Neural cell (in vitro differentiated cells): Measurements from ENCODE around the gene NT5DC3. TPM values are rescaled to one million over a fixed set of nuclear protein-coding genes. Genes with fewer than 3 reads are reported as not detected.

ENCODE experiments used
- H2AFZ ChIP-seq: fragments of 200-600, 300-800 bp; sonication (generic), shearing (Covaris generic); 2 replicates; pipeline ENCODE4 v1.6.0; 2014; ENCODE audit warnings: low read depth, mild to moderate bottlenecking, antibody characterized with exemption, low read length, moderate library complexity
- H3F3A ChIP-seq: fragments of 200-600 bp; shearing (Covaris generic); 2 replicates; pipeline ENCODE4 v1.6.1; 2016; ENCODE audit warnings: mild to moderate bottlenecking, moderate library complexity, mixed read lengths, antibody characterized with exemption, low read length; ENCODE audit not compliant: insufficient read depth, poor library complexity, severe bottlenecking
- H3K27ac ChIP-seq: fragments of 200-600, 300-800 bp; sonication (generic), shearing (Covaris generic); 2 replicates; pipeline ENCODE4 v1.5.1; 2014; ENCODE audit warnings: mild to moderate bottlenecking, low read length, moderate library complexity
- H3K27me3 ChIP-seq: fragments of 300-800, 200-600 bp; sonication (generic), shearing (Covaris generic); 2 replicates; pipeline ENCODE4 v1.6.0; 2014; ENCODE audit warnings: mild to moderate bottlenecking, low read depth, low read length, moderate library complexity; ENCODE audit not compliant: insufficient read depth
- H3K36me3 ChIP-seq: fragments of 300-800, 200-600 bp; sonication (generic), shearing (Covaris generic); 2 replicates; pipeline ENCODE4 v1.5.1; 2014; ENCODE audit warnings: mild to moderate bottlenecking, antibody characterized with exemption, low read length, moderate library complexity; ENCODE audit not compliant: insufficient read depth
- H3K4me2 ChIP-seq: fragments of 300-800, 200-600 bp; sonication (generic), shearing (Covaris generic); 2 replicates; pipeline ENCODE4 v1.6.0; 2014; ENCODE audit warnings: mild to moderate bottlenecking, low read length
- H3K4me3 ChIP-seq: fragments of 300-800, 200-600 bp; sonication (generic), shearing (Covaris generic); 2 replicates; pipeline ENCODE4 v1.5.1; 2014; ENCODE audit warnings: mild to moderate bottlenecking, low read length, moderate library complexity
- H3K79me2 ChIP-seq: fragments of 200-600 bp; shearing (Covaris generic); replicated peaks from 2 replicates; pipeline ENCODE4 v1.6.0; 2014; ENCODE audit warnings: mild to moderate bottlenecking, low read length, moderate library complexity; ENCODE audit not compliant: insufficient read depth
- H3K9ac ChIP-seq: fragments of 300-800, 200-600 bp; sonication (generic), shearing (Covaris generic); 2 replicates; pipeline ENCODE4 v1.6.1; 2016; ENCODE audit warnings: mild to moderate bottlenecking, low read length, mixed read lengths
- H3K9me2 ChIP-seq: fragments of 200-600 bp; shearing (Covaris generic); 2 replicates; pipeline ENCODE4 v1.6.1; 2016; ENCODE audit warnings: mild to moderate bottlenecking, low read length, mixed read lengths; ENCODE audit not compliant: insufficient read depth
- H3K9me3 ChIP-seq: fragments of 200-600, 300-800 bp; sonication (generic), shearing (Covaris generic); 2 replicates; pipeline ENCODE4 v1.6.1; 2016; ENCODE audit warnings: mild to moderate bottlenecking, mixed run types, low read length, moderate library complexity, mixed read lengths
- H4K20me1 ChIP-seq: fragments of 200-600 bp; shearing (Covaris generic); 2 replicates; pipeline ENCODE4 v1.6.1; 2016; ENCODE audit warnings: mild to moderate bottlenecking, mixed run types; ENCODE audit not compliant: insufficient read depth
- EP300 ChIP-seq: fragments of 450-650 bp; conservative IDR thresholded peaks from 2 replicates; pipeline ENCODE4 v1.6.1; 2014; ENCODE audit warnings: antibody characterized with exemption, mild to moderate bottlenecking, moderate library complexity; ENCODE audit not compliant: poor library complexity, severe bottlenecking
- EZH2 ChIP-seq: fragments of 200-600, 300-800 bp; shearing (Covaris generic), sonication (generic); IDR thresholded peaks from 2 replicates; pipeline ENCODE4 v1.6.1; 2014; ENCODE audit warnings: antibody characterized with exemption, low read length, borderline replicate concordance, mild to moderate bottlenecking; ENCODE audit not compliant: insufficient read depth, poor library complexity, severe bottlenecking
- MXI1 ChIP-seq: fragments of 450-650 bp; conservative IDR thresholded peaks from 2 replicates; pipeline ENCODE4 v1.6.1; 2014; ENCODE audit warnings: antibody characterized with exemption, mild to moderate bottlenecking; ENCODE audit not compliant: poor library complexity, severe bottlenecking
- POLR2AphosphoS5 ChIP-seq: IDR thresholded peaks from 2 replicates; pipeline ENCODE4 v1.6.1; 2012
- RAD21 ChIP-seq: fragments of 450-650 bp; conservative IDR thresholded peaks from 2 replicates; pipeline ENCODE4 v1.6.1; 2014; ENCODE audit warnings: antibody characterized with exemption, mild to moderate bottlenecking, moderate library complexity
- REST ChIP-seq: IDR thresholded peaks from 2 replicates; pipeline ENCODE4 v1.6.1; 2012; ENCODE audit warnings: borderline replicate concordance
- SMC3 ChIP-seq: fragments of 450-650 bp; conservative IDR thresholded peaks from 2 replicates; pipeline ENCODE4 v1.6.1; 2014; ENCODE audit warnings: antibody characterized with exemption, mild to moderate bottlenecking, moderate library complexity; ENCODE audit not compliant: poor library complexity
- TAF1 ChIP-seq: IDR thresholded peaks from 2 replicates; pipeline ENCODE4 v1.6.1; 2012; ENCODE audit warnings: low read depth
- polyA plus RNA-seq: library from polyadenylated mRNA; depleted of rRNA; stranded (reverse); fragments of >200 nt; gene quantifications from 2 replicates; pipeline ENCODE4 v1.2.3, GENCODE V29; 2014
- TF ChIP-seq, protein P1 (sequence below): fragments of 450-650 bp; IDR thresholded peaks from 2 replicates; pipeline ENCODE4 v1.5.1; 2014; ENCODE audit warnings: antibody characterized with exemption, mild to moderate bottlenecking, moderate library complexity; ENCODE audit not compliant: poor library complexity, severe bottlenecking

The NT5DC3 gene
- polyA plus RNA-seq, 1 donor from 2014 or later, result 4.0 TPM

GRCh38 chr12:103814436-103814835 is 26.6 kb downstream of the NT5DC3 start:
- Histone ChIP-seq H3F3A (no peaks in the 10 kb centered on the region), H2AFZ (no peak overlapping the region), H3K36me3 (no peaks in the 10 kb centered on the region), H4K20me1 (no peaks in the 10 kb centered on the region), H3K9ac (no peak overlapping the region), H3K9me2 (no peaks in the 10 kb centered on the region), H3K27me3 (no peaks in the 10 kb centered on the region), H3K27ac (no peak overlapping the region), H3K4me3 (no peak overlapping the region), H3K79me2 (no peaks in the 10 kb centered on the region), H3K4me2 (no peak overlapping the region), H3K9me3 (no peaks in the 10 kb centered on the region)
- TF ChIP-seq REST (no peak), EP300 (no peak), MXI1 (no peak), TAF1 (no peak), EZH2 (no peak), POLR2AphosphoS5 (no peak), RAD21 (no peak), SMC3 (no peak)
- TF ChIP-seq, protein P1, sequence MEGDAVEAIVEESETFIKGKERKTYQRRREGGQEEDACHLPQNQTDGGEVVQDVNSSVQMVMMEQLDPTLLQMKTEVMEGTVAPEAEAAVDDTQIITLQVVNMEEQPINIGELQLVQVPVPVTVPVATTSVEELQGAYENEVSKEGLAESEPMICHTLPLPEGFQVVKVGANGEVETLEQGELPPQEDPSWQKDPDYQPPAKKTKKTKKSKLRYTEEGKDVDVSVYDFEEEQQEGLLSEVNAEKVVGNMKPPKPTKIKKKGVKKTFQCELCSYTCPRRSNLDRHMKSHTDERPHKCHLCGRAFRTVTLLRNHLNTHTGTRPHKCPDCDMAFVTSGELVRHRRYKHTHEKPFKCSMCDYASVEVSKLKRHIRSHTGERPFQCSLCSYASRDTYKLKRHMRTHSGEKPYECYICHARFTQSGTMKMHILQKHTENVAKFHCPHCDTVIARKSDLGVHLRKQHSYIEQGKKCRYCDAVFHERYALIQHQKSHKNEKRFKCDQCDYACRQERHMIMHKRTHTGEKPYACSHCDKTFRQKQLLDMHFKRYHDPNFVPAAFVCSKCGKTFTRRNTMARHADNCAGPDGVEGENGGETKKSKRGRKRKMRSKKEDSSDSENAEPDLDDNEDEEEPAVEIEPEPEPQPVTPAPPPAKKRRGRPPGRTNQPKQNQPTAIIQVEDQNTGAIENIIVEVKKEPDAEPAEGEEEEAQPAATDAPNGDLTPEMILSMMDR, result no peak

- Histone ChIP-seq H4K20me1 (no peaks in the 10 kb centered on the region), H3K9me3 (no peaks in the 10 kb centered on the region), H3F3A (no peaks in the 10 kb centered on the region), H3K36me3 (no peaks in the 10 kb centered on the region), H3K79me2 (no peaks in the 10 kb centered on the region), H3K4me2 (no peak overlapping the region), H3K4me3 (no peak overlapping the region), H3K27ac (no peak overlapping the region), H2AFZ (no peak overlapping the region), H3K27me3 (no peaks in the 10 kb centered on the region), H3K9ac (no peak overlapping the region), H3K9me2 (no peaks in the 10 kb centered on the region)
- TF ChIP-seq EZH2 (no peak), SMC3 (no peak), POLR2AphosphoS5 (no peak), EP300 (no peak), MXI1 (no peak), RAD21 (no peak), TAF1 (no peak)
Observed at GRCh38 chr12:103813949-103814348, 27.1 kb downstream of the NT5DC3 start.
